Hematopoietic multipotent progenitor cell (in vitro differentiated cells): ENCODE measurements around the gene LPP. TPM values are rescaled to one million over a fixed set of nuclear protein-coding genes. Genes with fewer than 3 reads are reported as not detected.

ENCODE experiments used
- DNase-seq, 3 donors: peaks; one replicate each; pipeline ENCODE4 v3.0.0-alpha.2; 2011 to 2015; ENCODE audit warnings: low read depth in 2 of 3, low spot score in 2 of 3
- total RNA-seq: library from RNA; depleted of rRNA; stranded (reverse); fragments of >200 nt; gene quantifications from one replicate; pipeline ENCODE4 v1.2.3, GENCODE V29; 2012

The LPP gene
- total RNA-seq, 1 donor = 11.6 TPM

DNA sequence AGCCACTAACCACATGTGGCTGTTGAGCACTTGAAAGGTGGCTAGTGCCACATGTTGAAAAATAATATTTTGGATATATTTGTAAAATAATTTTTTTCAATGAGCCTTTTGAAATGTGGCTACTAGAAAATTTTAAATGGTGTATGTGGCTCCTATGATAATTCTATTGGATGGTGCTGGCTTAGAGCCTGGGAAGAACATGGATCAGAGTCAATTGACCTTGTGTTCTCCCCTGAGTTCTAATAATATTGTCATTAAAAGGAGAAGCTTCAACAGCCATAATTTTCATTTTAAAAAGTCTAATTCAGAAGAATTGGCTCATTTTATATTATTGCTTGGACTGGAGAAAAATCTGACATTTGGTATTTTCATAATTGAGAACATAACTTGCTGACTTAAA lies 167.3 kb downstream of the LPP start:
- DNase-seq = no peak

DNA sequence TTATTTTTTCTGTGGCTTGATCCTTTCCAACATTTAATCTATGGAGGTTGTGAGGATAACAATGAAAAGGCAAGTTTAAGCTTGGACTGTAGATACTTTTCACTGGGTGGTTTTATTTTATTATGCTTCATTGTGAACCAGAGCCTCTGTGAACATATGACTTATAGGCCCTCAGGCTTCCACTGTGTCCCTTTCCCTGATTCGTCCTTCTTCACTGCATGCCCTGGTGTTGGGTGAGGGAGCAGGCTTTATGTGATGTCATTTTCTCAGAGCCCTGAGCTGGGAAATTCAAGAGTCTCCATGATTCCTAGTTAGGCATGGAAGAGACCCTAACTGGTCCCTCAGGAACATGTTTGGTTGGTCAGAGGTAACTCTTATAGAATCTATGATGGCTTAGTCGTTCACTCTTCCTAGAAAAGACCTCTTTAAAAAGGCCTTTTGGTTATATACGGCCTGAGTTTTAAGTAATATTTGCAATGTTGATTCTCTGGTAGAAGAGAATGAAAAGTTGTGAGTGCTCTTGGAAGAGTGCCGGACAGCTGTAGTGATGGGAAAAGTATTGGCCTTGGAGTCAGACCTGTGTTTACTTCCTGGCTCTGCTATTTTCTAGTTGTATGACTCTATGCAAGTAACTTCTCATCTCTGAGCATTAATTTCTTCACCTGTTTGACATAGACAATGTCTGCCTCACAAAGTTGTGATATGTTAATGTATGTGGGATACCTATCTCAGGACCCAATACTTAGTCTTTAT lies 168.4 kb downstream of the LPP start:
- no peak for DNase-seq

DNA sequence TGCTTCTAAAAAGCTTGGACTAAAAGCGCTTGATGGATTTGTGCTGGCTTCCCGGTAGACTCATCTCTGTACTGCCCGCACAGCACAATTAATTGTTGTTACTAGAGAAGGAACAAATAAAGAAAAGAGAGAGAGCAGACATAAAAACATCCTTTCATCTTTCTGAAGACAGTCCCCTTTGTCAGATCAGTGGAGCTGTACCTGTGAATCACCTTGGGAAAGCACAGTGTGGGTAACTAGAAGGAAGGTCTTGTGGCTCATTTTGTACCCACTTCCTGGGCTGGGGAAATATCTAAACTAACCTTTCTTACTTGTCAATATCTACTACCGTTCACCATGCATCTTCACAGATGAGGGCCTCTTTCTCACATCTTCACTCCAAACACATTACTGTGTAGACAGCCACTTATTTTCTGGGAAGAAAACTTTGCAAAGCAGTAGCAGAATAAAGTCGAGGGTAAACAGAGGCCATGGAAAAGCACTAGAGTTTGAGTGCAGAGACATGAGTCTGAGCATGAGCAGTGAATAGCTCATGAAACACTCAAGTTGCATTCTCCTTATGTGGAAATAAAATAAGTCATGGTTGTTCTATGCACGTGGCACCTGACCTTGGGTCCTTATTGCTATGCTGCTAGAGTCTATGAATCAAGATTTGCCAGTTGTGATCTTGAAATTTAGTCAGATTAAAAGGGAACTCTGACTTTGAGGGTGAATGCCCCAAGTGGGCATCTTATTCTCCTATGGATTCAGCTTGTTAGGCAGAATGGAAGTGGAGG lies 169.3 kb downstream of the LPP start:
- DNase-seq = peak in 1 of 3 donors; percentile 21

GRCh38 chr3:188326111-188326510 lies 172.2 kb downstream of the LPP start:
- DNase-seq = no peak

DNA sequence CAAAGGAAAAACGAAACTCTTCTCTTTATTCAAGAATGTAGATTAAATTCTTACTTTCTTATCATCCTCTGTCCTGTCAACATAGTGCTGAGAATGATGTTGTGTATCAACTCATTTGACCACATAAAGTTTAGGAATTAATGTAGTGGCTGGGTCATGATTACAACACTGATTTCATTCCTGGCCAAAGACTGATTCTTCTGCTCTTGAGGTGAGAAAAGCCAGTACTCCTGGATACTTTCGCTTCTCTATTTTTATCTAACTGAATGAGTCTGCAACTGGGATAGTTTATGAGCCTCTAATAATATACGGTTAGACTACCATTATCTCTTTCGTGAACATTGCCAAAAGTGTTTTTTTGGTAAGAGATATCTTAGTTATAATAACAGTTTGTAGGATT lies 173.0 kb downstream of the LPP start:
- no peak for DNase-seq

DNA sequence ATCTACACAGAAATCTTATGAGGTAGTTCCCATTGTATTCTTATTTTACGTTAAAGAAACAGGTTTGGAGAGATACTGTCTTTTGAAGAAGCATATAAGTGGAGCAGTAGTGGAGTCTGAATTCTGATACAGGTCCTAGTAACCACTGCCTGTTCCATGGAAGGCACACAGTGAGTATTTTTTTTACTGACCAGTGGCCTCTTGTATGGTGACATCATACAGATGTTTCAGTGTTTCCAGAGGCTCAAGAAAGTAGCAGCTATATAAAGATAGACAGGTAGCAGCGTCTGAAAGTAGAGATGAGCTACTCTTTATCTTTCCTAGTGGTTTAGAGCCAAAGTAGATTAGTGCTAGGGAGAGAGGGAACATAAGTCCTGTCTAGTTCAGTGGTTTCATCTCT lies 173.5 kb downstream of the LPP start:
- no peak for DNase-seq

- no peak for DNase-seq
Measured at GRCh38 chr3:188330138-188330537, 176.2 kb downstream of the LPP start.

GRCh38 chr3:188331166-188331565 lies 177.2 kb downstream of the LPP start:
- no peak for DNase-seq

- DNase-seq = no peak
Measured at GRCh38 chr3:188332085-188332484, 178.1 kb downstream of the LPP start.

- no peak for DNase-seq
Measured at GRCh38 chr3:188335656-188336055, 181.7 kb downstream of the LPP start.

- DNase-seq = no peak
Measured at GRCh38 chr3:188336178-188336577, 182.2 kb downstream of the LPP start.

GRCh38 chr3:188337232-188337631 lies 183.3 kb downstream of the LPP start:
- DNase-seq = no peak

DNA sequence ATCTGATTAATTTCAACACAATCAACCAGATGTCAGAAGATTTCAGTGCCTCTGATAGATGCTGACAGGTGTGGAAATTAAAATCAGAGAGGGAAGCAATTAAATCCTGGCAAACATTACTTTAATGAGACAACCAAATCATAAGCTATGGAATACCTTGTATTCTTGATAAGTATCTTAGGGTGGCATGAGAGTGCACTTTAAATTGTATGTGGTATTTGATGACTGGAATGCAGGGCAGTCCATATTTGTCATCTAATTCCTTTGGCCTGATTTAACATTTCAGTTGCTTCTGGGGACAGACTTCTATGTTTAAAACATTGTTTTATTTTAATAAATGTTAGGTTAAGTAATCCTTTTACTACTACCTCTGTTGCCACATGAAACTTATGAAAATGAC lies 184.1 kb downstream of the LPP start:
- no peak for DNase-seq

GRCh38 chr3:188339410-188340295 lies 185.7 kb downstream of the LPP start:
- DNase-seq = peak in 1 of 3 donors; percentile 2

GRCh38 chr3:188341501-188341900 lies 187.5 kb downstream of the LPP start:
- no peak for DNase-seq

DNA sequence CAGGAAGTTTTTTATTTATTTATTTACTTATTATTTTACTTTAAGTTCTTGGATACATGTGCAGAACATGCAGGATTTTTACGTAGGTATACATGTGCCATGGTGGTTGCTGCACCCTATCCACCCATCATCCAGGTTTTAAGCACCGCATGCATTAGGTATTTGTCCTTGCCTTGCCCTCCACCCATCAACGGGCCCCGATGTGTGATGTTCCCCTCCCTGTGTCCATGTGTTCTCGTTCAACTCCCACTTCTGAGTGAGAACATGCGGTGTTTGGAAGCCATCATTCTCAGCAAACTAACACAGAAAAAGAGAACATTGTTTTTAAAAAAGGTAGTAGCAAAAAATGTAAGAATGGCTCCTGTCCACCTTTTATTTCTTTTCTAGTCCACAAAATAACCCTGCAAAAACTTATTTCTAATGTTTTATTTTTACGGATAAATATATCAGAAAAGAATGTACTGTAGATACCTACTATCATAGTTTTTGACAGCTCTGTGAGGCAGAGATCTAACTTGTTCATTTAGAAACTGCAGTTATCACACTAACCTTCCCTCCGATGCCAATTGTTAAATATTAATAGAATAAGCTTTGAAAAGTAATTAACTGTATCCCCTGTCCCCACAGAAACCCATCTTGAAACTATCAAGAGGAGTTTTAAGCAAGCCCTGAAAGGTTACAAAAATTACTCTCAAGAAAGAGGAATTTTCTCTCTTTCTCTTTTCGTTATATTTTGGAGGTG lies 189.2 kb downstream of the LPP start:
- DNase-seq = no peak

GRCh38 chr3:188343894-188344293 lies 189.9 kb downstream of the LPP start:
- no peak for DNase-seq

DNA sequence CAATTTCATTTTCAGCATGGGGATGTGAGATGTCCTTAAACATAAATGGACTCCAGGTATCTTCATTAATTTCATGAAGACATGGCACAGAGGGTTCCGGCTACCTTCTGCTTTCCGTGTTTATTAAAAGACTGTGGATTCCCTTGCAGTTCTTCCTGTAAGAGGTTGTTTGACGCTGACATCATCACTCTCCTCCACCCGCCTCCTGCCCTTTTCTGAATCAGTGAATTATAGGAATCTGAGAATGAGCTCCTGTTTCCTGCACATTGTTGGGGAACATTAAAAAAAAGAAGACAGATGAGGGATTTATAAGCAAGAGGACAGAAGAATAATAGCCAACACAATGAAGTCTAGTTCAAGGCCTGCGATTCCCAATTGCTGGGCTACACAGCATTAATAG lies 191.3 kb downstream of the LPP start:
- DNase-seq = no peak

GRCh38 chr3:188348435-188349244 lies 194.7 kb downstream of the LPP start:
- DNase-seq = no peak
